ENCODE measurements around the gene PLSCR3.

Gene PLSCR3

GRCh38 chr17:7407485-7408251 lies 13.3 kb upstream of the PLSCR3 start, which contains the start of gene NLGN2:
Gene NLGN2 (plus strand): TSS chr17:7407845. CDS start chr17:7408256, 411 bp downstream.
- H3K9me3 ChIP-seq (ENCODE audit: control insufficient read depth in 5 of 5, low read length in 5 of 5), result no peaks in the 10 kb centered on the region
- peaks cover 4 to 24% (median 15%) of the 10 kb centered on the region in 5 donors for H3K4me1 ChIP-seq (ENCODE audit: control insufficient read depth in 5 of 5, insufficient read depth in 5 of 5, low read length in 5 of 5)
- H3K4me3 ChIP-seq (ENCODE audit: low read depth in 1 of 5, low read length in 5 of 5), result no peak within 1 kb of the TSS
- H3K27ac ChIP-seq (ENCODE audit: low read depth, low read length), result no peak within 1 kb of the TSS
- H3K9ac ChIP-seq (ENCODE audit: low read length in 5 of 5), result no peak within 1 kb of the TSS
- no peaks in the 10 kb centered on the region for H3K27me3 ChIP-seq (ENCODE audit: control insufficient read depth in 5 of 5, insufficient read depth in 4 of 5, low read length in 5 of 5)
- peaks cover 0 to 17% (median 10%) of the 10 kb centered on the region in 5 donors for H3K36me3 ChIP-seq (ENCODE audit: control insufficient read depth in 5 of 5, insufficient read depth in 5 of 5, low read length in 5 of 5)

- peaks cover 0 to 17% (median 10%) of the 10 kb centered on the region in 5 donors for H3K36me3 ChIP-seq (ENCODE audit: control insufficient read depth in 5 of 5, insufficient read depth in 5 of 5, low read length in 5 of 5)
- H3K4me3 ChIP-seq (ENCODE audit: low read depth in 1 of 5, low read length in 5 of 5), result no peak overlapping the region
- H3K9ac ChIP-seq (ENCODE audit: low read length in 5 of 5), result no peak overlapping the region
- H3K27me3 ChIP-seq (ENCODE audit: control insufficient read depth in 5 of 5, insufficient read depth in 4 of 5, low read length in 5 of 5), result no peaks in the 10 kb centered on the region
- no peak overlapping the region for H3K27ac ChIP-seq (ENCODE audit: low read depth, low read length)
- H3K9me3 ChIP-seq (ENCODE audit: control insufficient read depth in 5 of 5, low read length in 5 of 5), result no peaks in the 10 kb centered on the region
- peaks cover 4 to 25% (median 17%) of the 10 kb centered on the region in 5 donors for H3K4me1 ChIP-seq (ENCODE audit: control insufficient read depth in 5 of 5, insufficient read depth in 5 of 5, low read length in 5 of 5)
Measured at GRCh38 chr17:7407082-7407481, 12.8 kb upstream of the PLSCR3 start.

- Histone ChIP-seq H3K9me3 (ENCODE audit: control insufficient read depth in 5 of 5, low read length in 5 of 5) (no peaks in the 10 kb centered on the region), H3K27me3 (ENCODE audit: control insufficient read depth in 5 of 5, insufficient read depth in 4 of 5, low read length in 5 of 5) (no peaks in the 10 kb centered on the region), H3K36me3 (ENCODE audit: control insufficient read depth in 5 of 5, insufficient read depth in 5 of 5, low read length in 5 of 5) (peaks cover 0 to 17% (median 10%) of the 10 kb centered on the region in 5 donors), H3K4me1 (ENCODE audit: control insufficient read depth in 5 of 5, insufficient read depth in 5 of 5, low read length in 5 of 5) (peaks cover 4 to 25% (median 17%) of the 10 kb centered on the region in 5 donors), H3K27ac (ENCODE audit: low read depth, low read length) (no peak overlapping the region), H3K9ac (ENCODE audit: low read length in 5 of 5) (no peak overlapping the region), H3K4me3 (ENCODE audit: low read depth in 1 of 5, low read length in 5 of 5) (no peak overlapping the region)
Measured at GRCh38 chr17:7406235-7406825, 12.0 kb upstream of the PLSCR3 start.

GRCh38 chr17:7405350-7406234 lies 11.3 kb upstream of the PLSCR3 start:
- peaks cover 4 to 25% (median 17%) of the 10 kb centered on the region in 5 donors for H3K4me1 ChIP-seq (ENCODE audit: control insufficient read depth in 5 of 5, insufficient read depth in 5 of 5, low read length in 5 of 5)
- no peaks in the 10 kb centered on the region for H3K9me3 ChIP-seq (ENCODE audit: control insufficient read depth in 5 of 5, low read length in 5 of 5)
- H3K9ac ChIP-seq (ENCODE audit: low read length in 5 of 5), result peak overlapping the region in 3 of 5 donors; percentile 51 to 75 (median 73)
- peak overlapping the region; percentile 46 for H3K27ac ChIP-seq (ENCODE audit: low read depth, low read length)
- peak overlapping the region in 4 of 5 donors; percentile 61 to 83 (median 70) for H3K4me3 ChIP-seq (ENCODE audit: low read depth in 1 of 5, low read length in 5 of 5)
- H3K27me3 ChIP-seq (ENCODE audit: control insufficient read depth in 5 of 5, insufficient read depth in 4 of 5, low read length in 5 of 5), result no peaks in the 10 kb centered on the region
- H3K36me3 ChIP-seq (ENCODE audit: control insufficient read depth in 5 of 5, insufficient read depth in 5 of 5, low read length in 5 of 5), result peaks cover 0 to 17% (median 9%) of the 10 kb centered on the region in 5 donors

GRCh38 chr17:7404737-7405349 lies 10.5 kb upstream of the PLSCR3 start:
- peaks cover 0 to 13% (median 4%) of the 10 kb centered on the region in 5 donors for H3K36me3 ChIP-seq (ENCODE audit: control insufficient read depth in 5 of 5, insufficient read depth in 5 of 5, low read length in 5 of 5)
- peaks cover 4 to 25% (median 17%) of the 10 kb centered on the region in 5 donors for H3K4me1 ChIP-seq (ENCODE audit: control insufficient read depth in 5 of 5, insufficient read depth in 5 of 5, low read length in 5 of 5)
- peak overlapping the region; percentile 44 to 83 (median 62) for H3K4me3 ChIP-seq (ENCODE audit: low read depth in 1 of 5, low read length in 5 of 5)
- H3K27ac ChIP-seq (ENCODE audit: low read depth, low read length), result peak overlapping the region; percentile 46
- H3K9me3 ChIP-seq (ENCODE audit: control insufficient read depth in 5 of 5, low read length in 5 of 5), result no peaks in the 10 kb centered on the region
- no peaks in the 10 kb centered on the region for H3K27me3 ChIP-seq (ENCODE audit: control insufficient read depth in 5 of 5, insufficient read depth in 4 of 5, low read length in 5 of 5)
- H3K9ac ChIP-seq (ENCODE audit: low read length in 5 of 5), result peak overlapping the region in 3 of 5 donors; percentile 51 to 75 (median 73)

- H3K36me3 ChIP-seq (ENCODE audit: control insufficient read depth in 5 of 5, insufficient read depth in 5 of 5, low read length in 5 of 5), result peaks cover 0 to 7% (median 0%) of the 10 kb centered on the region in 5 donors
- H3K9ac ChIP-seq (ENCODE audit: low read length in 5 of 5), result peak within 1 kb of the TSS; percentile 43 to 82 (median 75)
- H3K4me1 ChIP-seq (ENCODE audit: control insufficient read depth in 5 of 5, insufficient read depth in 5 of 5, low read length in 5 of 5), result peaks cover 4 to 25% (median 17%) of the 10 kb centered on the region in 5 donors
- H3K27me3 ChIP-seq (ENCODE audit: control insufficient read depth in 5 of 5, insufficient read depth in 4 of 5, low read length in 5 of 5), result no peaks in the 10 kb centered on the region
- H3K4me3 ChIP-seq (ENCODE audit: low read depth in 1 of 5, low read length in 5 of 5), result peak within 1 kb of the TSS; percentile 77 to 83 (median 80)
- H3K27ac ChIP-seq (ENCODE audit: low read depth, low read length), result peak within 1 kb of the TSS; percentile 92
- no peaks in the 10 kb centered on the region for H3K9me3 ChIP-seq (ENCODE audit: control insufficient read depth in 5 of 5, low read length in 5 of 5)
Measured at GRCh38 chr17:7403977-7404736, 9.8 kb upstream of the PLSCR3 start, which contains the start of gene TMEM256. Gene TMEM256 (minus strand): TSS chr17:7404097. CDS start chr17:7404084, 13 bp downstream.

- Histone ChIP-seq H3K9ac (ENCODE audit: low read length in 5 of 5) (peak overlapping the region in 4 of 5 donors; percentile 43 to 82 (median 71)), H3K4me3 (ENCODE audit: low read depth in 1 of 5, low read length in 5 of 5) (peak overlapping the region; percentile 77 to 83 (median 80)), H3K27ac (ENCODE audit: low read depth, low read length) (peak overlapping the region; percentile 92), H3K36me3 (ENCODE audit: control insufficient read depth in 5 of 5, insufficient read depth in 5 of 5, low read length in 5 of 5) (peaks cover 0 to 2% (median 0%) of the 10 kb centered on the region in 5 donors), H3K9me3 (ENCODE audit: control insufficient read depth in 5 of 5, low read length in 5 of 5) (no peaks in the 10 kb centered on the region), H3K4me1 (ENCODE audit: control insufficient read depth in 5 of 5, insufficient read depth in 5 of 5, low read length in 5 of 5) (peaks cover 4 to 25% (median 17%) of the 10 kb centered on the region in 5 donors), H3K27me3 (ENCODE audit: control insufficient read depth in 5 of 5, insufficient read depth in 4 of 5, low read length in 5 of 5) (no peaks in the 10 kb centered on the region)
Measured at GRCh38 chr17:7403727-7403976, 9.3 kb upstream of the PLSCR3 start.

- no peaks in the 10 kb centered on the region for H3K27me3 ChIP-seq (ENCODE audit: control insufficient read depth in 5 of 5, insufficient read depth in 4 of 5, low read length in 5 of 5)
- H3K36me3 ChIP-seq (ENCODE audit: control insufficient read depth in 5 of 5, insufficient read depth in 5 of 5, low read length in 5 of 5), result no peaks in the 10 kb centered on the region
- H3K4me1 ChIP-seq (ENCODE audit: control insufficient read depth in 5 of 5, insufficient read depth in 5 of 5, low read length in 5 of 5), result peaks cover 4 to 25% (median 17%) of the 10 kb centered on the region in 5 donors
- no peaks in the 10 kb centered on the region for H3K9me3 ChIP-seq (ENCODE audit: control insufficient read depth in 5 of 5, low read length in 5 of 5)
- peak overlapping the region; percentile 43 to 82 (median 75) for H3K9ac ChIP-seq (ENCODE audit: low read length in 5 of 5)
- H3K4me3 ChIP-seq (ENCODE audit: low read depth in 1 of 5, low read length in 5 of 5), result peak overlapping the region; percentile 77 to 83 (median 80)
- H3K27ac ChIP-seq (ENCODE audit: low read depth, low read length), result peak overlapping the region; percentile 92
Measured at GRCh38 chr17:7403043-7403726, 8.9 kb upstream of the PLSCR3 start.
